Right hindlimb (tissue), 1 donor: ENCODE results near the gene AFF1.

ENCODE experiments used
- DNase-seq: peaks from one replicate; pipeline ENCODE4 v3.0.0-alpha.2; 2018

Gene AFF1

GRCh38 chr4:87037671-87038334, 103.0 kb downstream of the AFF1 start:
- no peak for DNase-seq

- peak; percentile 52 for DNase-seq
Observed at GRCh38 chr4:87038837-87039615, 104.2 kb downstream of the AFF1 start.

GRCh38 chr4:87041141-87041540, 106.3 kb downstream of the AFF1 start:
- no peak for DNase-seq

- DNase-seq, result no peak
Observed at GRCh38 chr4:87042221-87042620, 107.4 kb downstream of the AFF1 start.

DNA sequence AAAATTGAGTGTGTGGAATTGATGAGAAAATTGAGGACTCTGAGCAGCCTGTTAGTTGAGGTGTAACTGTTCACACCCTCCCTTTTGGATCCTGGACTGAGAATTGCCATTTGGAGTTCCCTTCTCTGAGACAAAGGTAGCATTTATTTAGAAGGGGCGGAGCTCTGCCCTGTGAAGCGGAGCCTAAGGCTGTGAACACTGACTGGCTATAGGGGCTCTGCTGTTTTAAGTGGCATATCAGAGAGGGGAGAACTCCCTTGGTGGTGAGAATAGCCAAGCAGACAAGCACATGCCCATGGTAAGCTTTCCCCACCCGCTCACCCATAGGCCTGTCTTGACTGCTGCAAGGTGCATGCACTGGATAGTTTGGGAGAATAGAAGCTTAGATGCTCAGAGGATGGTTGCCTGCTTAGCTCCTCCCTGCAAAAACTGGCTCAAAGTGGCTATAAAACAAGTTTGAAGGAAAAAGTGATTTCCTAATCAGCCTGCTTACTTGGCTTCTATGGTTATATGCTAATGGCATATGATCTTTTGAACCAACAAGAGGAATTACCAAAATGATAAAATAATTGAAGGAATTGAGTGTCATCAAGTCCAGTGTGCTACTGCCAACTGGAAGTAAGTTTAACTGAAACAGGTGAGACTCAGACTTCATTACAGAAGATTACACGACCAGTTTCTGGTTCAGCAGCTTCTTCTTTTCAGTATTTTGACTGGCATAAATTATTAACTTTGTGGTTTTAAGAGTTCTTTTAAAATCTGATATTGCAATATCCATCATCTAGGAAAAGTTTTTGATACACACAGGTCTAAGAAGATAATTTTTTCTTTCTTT, 108.4 kb downstream of the AFF1 start:
- no peak for DNase-seq

DNA sequence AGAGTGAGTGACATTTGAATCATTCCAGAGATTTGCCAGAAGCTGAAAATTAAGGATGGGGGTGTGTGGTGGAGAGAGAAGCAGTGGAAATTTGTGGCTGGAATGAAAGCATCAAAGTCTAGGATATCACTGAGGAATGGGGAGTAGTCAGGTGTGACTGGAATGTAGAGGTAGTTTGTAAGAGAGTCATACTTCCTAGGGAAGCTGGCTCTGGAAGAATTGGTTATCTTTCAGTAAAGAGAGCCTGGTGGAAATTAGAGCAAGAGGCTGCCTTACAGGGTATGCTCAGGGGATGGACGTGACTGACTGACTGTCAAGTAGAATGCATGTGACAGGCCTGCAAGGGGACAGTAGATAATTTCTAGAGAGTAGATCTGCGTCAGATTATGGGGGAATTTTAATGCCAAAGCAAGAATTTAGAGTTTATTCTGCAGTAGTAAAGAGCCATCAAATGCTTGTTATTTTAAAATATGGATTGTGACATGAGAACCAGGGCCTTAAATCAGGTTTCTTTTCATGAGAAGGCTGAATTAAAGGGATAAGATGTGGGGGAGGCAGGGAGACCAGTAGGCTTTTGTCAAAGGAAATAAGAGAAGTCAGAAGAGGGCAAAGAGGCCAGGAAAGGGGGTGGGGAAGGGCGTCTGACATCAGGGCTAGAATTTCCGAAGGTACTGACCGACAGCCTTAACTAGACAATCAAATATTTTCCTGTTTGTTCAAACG, 109.9 kb downstream of the AFF1 start:
- DNase-seq, result no peak

DNA sequence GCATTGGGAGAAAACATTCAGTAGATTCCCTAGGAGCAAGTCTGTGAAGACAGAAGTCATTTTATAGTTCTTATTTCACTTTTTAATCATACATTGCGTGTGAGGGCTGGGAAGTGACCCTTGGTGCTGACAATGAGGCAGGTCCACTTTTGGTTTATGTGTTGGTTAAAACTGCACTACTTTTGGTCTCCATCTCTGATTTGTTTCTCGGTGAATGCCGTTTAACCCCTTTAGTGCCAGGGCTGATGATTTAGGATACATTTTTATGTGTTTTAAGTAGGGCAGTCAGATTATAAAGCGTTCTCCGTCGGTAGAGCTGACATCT, 110.4 kb downstream of the AFF1 start:
- no peak for DNase-seq

DNA sequence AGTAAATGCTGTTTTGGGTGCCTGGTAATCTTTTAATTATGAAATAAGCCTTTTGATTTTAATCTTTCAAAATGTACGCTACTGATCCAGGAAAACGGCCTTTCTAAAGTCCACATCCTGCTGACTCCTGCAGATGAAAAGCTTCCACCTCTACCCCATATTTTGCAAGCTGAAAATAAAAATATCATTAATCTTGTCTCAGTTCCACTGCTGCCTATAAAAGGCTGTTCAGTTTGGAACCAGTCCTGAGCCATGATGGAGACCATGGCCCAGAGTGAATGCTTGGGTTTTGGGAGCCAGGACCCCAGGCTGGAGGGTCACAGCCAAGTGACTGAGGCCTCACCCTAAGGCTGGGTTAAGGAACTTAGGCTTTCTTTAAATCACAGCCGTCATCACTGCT, 110.8 kb downstream of the AFF1 start:
- DNase-seq, result no peak

- no peak for DNase-seq
Observed at GRCh38 chr4:87046121-87046551, 111.3 kb downstream of the AFF1 start.

GRCh38 chr4:87047281-87047798, 112.5 kb downstream of the AFF1 start:
- no peak for DNase-seq

GRCh38 chr4:87049508-87049907, 114.7 kb downstream of the AFF1 start:
- no peak for DNase-seq

- DNase-seq, result no peak
Observed at GRCh38 chr4:87050596-87050995, 115.8 kb downstream of the AFF1 start.

DNA sequence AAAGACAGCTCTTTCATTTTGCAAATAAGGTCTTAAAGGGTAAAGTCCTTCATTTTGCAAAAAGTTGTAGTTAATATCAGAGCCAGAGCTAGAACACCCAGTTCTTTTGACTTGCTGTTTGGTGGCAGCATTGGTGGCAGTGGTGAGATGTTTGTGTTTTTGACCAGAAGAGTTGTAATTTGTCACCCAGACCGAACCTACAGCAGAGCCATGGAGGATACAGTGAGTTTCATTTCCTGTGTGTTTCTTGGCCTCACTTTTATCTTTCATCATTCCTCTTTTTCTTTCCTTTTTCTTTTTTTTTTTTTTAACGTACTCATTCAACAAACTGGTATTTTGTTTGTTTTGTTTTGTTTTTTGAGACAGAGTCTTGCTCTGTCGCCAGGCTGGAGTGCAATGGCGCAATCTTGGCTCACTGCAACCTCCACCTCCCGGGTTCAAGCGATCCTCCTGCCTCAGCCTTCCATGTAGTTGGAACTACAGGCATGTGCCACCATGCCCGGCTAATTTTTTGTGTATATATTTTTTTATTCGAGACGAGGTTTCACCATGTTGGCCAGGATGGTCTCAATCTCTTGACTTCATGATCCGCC, 116.4 kb downstream of the AFF1 start:
- DNase-seq, result no peak

DNA sequence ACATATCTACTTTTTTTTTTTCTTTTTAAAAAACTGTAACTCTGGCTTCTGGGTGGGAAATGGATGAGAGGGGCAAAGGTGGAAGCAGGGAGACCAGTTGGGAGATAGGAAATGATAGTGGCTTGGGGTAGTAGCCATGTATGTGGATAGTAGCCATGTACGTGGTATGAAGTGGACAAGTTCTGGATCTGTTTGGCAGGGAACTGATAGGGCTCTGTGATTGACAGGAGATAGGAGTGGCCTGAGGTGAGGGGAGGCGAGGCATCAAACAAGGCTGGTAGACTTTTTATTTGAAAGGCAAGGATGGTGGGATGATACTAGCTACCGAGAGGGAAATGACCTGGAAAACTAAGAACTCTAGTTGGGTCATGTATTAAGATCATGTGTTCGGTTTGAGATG, 117.8 kb downstream of the AFF1 start:
- no peak for DNase-seq

- DNase-seq, result no peak
Observed at GRCh38 chr4:87053176-87053658, 118.4 kb downstream of the AFF1 start.

GRCh38 chr4:87053802-87054767, 119.3 kb downstream of the AFF1 start:
- no peak for DNase-seq

DNA sequence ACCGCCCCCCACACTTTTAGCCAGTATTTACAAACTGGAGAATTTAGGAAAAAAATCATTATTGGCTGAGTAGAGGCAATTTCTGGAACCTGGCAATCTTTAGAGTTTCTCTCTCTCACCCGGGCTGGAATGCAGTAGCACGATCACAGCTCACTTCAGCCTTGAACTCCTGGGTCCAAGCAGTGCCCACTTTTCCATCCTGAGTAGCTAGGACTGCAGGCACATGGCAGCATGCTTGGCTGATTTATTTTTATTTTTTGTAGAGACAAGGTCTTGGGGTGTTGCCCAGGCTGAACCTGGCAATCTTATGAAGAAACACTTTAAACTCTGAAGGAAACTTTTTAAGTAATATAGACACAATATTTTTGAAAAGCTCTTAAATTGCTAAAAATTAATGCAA, 120.1 kb downstream of the AFF1 start:
- no peak for DNase-seq

- no peak for DNase-seq
Observed at GRCh38 chr4:87055311-87055710, 120.5 kb downstream of the AFF1 start.

DNA sequence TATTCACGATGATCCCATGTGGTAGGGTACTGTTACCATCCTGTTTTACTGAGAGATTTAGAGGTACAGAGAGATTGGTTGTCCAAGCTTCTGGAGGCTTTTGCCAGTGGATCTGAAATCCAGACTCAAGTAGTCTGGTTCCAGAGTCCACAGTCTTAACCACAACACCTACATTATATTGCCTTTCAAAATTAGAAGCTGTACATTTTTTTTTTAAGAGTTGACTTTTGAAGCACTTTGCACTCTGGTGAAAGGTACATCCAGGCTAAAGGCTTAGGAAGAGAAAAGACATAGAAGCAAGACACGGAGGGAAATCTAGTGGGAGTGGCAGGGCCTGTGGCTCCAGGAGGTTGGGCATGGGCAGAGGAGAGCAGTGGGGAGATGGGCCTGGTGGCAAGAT, 122.1 kb downstream of the AFF1 start:
- no peak for DNase-seq

DNA sequence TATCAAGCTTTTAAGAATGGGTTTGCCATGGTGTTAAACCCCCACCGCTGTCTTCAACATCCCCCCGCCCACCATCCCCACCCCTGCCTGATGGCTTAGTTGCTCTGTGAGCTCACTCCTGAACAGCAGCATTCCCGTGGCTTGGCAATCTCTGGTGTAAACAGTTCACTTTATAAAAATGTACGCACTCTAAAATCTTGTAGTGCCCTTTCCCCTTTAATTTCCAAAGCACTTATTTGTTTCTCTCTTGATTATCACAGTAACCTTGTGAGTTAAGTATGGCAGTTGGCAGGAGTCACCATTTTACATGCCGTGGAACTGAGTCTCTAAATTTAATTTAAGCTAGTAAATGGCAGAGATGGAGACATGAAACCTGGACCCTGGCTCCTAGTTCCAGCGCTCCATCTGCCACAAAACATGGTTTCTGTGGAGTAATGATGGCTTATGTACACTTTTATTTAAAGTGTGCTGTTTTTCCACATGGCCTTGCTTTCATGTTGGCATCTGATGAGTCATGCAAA, 123.1 kb downstream of the AFF1 start:
- DNase-seq, result no peak
